ENCODE measurements around the gene DEFB131B.
"Not testable (repeated sequence)": the region's sequence is repeated elsewhere in the genome, so short reads cannot be mapped to it uniquely, and the experiment has no call there.

DEFB131B gene

DNA sequence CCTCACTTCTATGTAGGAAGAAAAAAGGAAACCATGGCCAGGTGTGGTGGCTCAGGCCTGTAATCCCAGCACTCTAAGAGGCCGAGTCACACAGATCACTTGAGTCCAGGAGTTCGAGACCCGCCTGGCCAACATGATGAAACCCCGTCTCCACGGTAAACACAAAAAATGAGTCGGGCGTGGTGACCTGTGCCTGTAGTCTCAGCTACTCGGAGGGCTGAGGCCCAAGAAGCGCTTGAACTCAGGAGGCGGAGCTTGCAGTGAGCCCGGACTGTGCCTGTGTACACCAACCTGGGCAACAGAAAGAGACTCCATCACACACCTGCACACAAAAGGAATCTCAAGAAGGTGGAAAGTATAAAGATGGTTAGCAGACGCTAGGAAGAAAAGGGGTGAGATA, 17.7 kb downstream of the DEFB131B start:
- H3K9ac ChIP-seq = no peak overlapping the region
- H3K36me3 ChIP-seq (ENCODE audit: control insufficient read depth, insufficient read depth, low read length) = no peaks in the 10 kb centered on the region
- H3K79me2 ChIP-seq = no peaks in the 10 kb centered on the region
- no peak overlapping the region for H3K27ac ChIP-seq
- no peaks in the 10 kb centered on the region for H3K27me3 ChIP-seq (ENCODE audit: control insufficient read depth, insufficient read depth, low read length)
- no peaks in the 10 kb centered on the region for H3K4me1 ChIP-seq
- no peaks in the 10 kb centered on the region for H3K9me3 ChIP-seq (ENCODE audit: control insufficient read depth, low read length)
- no peak overlapping the region for H3K4me2 ChIP-seq (ENCODE audit: low read length)
- H3K4me3 ChIP-seq (ENCODE audit: low read depth, low read length) = no peak overlapping the region
- TF ChIP-seq, protein P1, sequence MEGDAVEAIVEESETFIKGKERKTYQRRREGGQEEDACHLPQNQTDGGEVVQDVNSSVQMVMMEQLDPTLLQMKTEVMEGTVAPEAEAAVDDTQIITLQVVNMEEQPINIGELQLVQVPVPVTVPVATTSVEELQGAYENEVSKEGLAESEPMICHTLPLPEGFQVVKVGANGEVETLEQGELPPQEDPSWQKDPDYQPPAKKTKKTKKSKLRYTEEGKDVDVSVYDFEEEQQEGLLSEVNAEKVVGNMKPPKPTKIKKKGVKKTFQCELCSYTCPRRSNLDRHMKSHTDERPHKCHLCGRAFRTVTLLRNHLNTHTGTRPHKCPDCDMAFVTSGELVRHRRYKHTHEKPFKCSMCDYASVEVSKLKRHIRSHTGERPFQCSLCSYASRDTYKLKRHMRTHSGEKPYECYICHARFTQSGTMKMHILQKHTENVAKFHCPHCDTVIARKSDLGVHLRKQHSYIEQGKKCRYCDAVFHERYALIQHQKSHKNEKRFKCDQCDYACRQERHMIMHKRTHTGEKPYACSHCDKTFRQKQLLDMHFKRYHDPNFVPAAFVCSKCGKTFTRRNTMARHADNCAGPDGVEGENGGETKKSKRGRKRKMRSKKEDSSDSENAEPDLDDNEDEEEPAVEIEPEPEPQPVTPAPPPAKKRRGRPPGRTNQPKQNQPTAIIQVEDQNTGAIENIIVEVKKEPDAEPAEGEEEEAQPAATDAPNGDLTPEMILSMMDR (IDR thresholded peaks at IDR 0.05) = no peak
- H2AFZ ChIP-seq = no peak overlapping the region

DNA sequence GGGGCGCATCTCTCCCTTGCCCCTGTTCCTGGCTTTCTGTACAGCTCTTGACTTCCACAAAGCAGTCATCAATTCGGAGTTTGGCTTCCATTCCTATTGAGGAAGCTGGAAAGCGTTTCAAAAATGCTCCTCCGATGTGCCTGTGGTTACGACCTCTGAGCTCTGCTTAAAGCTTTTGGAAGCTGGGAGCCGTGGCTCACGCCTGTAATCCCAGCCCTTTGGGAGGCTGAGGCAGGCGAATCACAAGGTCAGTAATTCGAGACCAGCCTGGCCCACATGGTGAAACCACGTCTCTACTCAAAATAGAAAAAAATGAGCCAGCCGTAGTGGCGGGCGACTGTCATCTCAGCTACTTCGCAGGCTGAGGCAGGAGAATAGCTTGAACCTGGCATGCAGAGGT, 22.9 kb downstream of the DEFB131B start:
- not testable (repeated sequence) for H3K4me1 ChIP-seq; H3K9ac ChIP-seq; H3K4me3 ChIP-seq (ENCODE audit: low read depth, low read length); H3K4me2 ChIP-seq (ENCODE audit: low read length); H3K36me3 ChIP-seq (ENCODE audit: control insufficient read depth, insufficient read depth, low read length); H2AFZ ChIP-seq; H3K79me2 ChIP-seq; H3K27ac ChIP-seq; H3K27me3 ChIP-seq (ENCODE audit: control insufficient read depth, insufficient read depth, low read length); H3K9me3 ChIP-seq (ENCODE audit: control insufficient read depth, low read length)

DNA sequence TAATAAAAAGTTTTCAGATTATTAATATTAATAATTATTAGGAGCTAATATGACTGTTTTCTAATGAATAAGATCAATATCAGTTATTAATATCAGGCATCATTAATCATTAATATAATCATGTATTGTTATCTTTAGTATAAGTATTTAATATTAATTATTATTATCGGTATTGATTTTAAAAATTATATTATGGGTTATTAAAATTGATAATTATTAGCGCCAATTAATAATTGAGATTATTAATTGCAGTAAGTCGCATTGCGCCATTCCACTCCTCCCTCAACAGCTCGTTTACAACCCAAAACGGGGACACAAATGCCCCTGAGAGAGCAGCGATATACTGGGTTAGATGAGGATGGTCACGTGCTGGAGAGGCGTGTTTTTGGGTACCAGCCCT, 30.0 kb downstream of the DEFB131B start:
- Histone ChIP-seq H3K4me3 (ENCODE audit: low read depth, low read length) (no peak overlapping the region), H3K79me2 (no peaks in the 10 kb centered on the region), H3K4me2 (ENCODE audit: low read length) (no peak overlapping the region), H3K9me3 (ENCODE audit: control insufficient read depth, low read length) (no peaks in the 10 kb centered on the region), H3K36me3 (ENCODE audit: control insufficient read depth, insufficient read depth, low read length) (no peaks in the 10 kb centered on the region), H3K4me1 (no peaks in the 10 kb centered on the region), H3K9ac (no peak overlapping the region), H3K27me3 (ENCODE audit: control insufficient read depth, insufficient read depth, low read length) (no peaks in the 10 kb centered on the region), H2AFZ (no peak overlapping the region), H3K27ac (no peak overlapping the region)
- TF ChIP-seq, protein P1 (IDR thresholded peaks at IDR 0.05) = no peak

DNA sequence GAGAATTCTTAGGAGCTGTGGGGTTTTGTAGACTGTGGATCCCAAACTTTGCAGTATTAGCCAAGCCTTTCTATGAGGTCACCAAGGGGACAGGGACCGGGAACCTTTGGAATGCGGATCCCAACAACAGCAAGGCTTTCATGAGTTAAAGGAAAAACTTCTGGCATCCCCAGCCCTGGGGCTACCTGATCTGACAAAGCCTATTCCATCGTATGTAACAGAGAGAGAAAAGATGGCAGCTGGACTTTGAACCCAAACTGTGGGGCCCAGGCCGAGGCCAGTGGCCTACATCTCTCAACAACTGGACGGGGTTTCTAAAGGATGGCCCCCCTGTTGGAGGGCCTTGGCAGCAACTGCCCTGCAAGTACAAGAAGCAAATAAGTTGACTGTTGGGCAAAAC, 32.5 kb downstream of the DEFB131B start:
- H3K9me3 ChIP-seq (ENCODE audit: control insufficient read depth, low read length); H3K27ac ChIP-seq; H3K27me3 ChIP-seq (ENCODE audit: control insufficient read depth, insufficient read depth, low read length); H3K79me2 ChIP-seq; H3K4me1 ChIP-seq; H3K36me3 ChIP-seq (ENCODE audit: control insufficient read depth, insufficient read depth, low read length); H3K4me3 ChIP-seq (ENCODE audit: low read depth, low read length); H3K9ac ChIP-seq; H2AFZ ChIP-seq; H3K4me2 ChIP-seq (ENCODE audit: low read length): not testable (repeated sequence)

DNA sequence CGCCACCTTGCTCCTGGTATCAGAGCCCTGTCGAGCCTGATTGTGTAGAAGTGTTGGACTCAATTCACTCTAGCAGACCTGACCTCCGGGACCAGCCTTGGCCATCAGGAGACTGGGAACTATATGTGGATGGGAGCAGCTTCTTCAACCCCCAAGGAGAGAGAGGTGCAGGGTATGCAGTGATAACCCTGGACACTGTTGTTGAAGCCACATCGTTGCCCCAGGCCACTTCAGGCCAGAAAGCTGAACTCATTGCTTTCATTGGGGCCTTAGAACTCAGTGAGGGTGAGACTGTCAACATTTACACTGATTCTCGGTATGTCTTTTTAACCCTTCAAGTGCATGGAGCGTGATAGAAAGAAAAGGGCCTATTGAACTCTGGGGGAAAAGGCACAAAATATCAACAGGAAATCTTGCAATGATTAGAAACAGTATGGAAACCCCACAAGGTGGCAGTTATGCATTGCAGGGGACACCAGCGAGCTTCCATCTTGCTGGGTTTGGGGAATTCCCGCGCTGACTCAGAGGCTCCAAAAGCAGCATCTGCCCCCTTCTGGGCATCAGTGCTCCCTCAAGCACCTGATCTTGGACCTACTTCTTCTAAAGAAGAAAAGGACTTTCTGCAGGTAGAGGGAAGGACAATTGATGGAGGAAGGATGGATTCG, 33.2 kb downstream of the DEFB131B start:
- H3K4me3 ChIP-seq (ENCODE audit: low read depth, low read length); H3K4me1 ChIP-seq; H3K36me3 ChIP-seq (ENCODE audit: control insufficient read depth, insufficient read depth, low read length); H3K9me3 ChIP-seq (ENCODE audit: control insufficient read depth, low read length); H3K4me2 ChIP-seq (ENCODE audit: low read length); H3K9ac ChIP-seq; H3K27me3 ChIP-seq (ENCODE audit: control insufficient read depth, insufficient read depth, low read length); H2AFZ ChIP-seq; H3K79me2 ChIP-seq; H3K27ac ChIP-seq: not testable (repeated sequence)
- TF ChIP-seq, protein P1 (IDR thresholded peaks at IDR 0.05) = peak; percentile 20

DNA sequence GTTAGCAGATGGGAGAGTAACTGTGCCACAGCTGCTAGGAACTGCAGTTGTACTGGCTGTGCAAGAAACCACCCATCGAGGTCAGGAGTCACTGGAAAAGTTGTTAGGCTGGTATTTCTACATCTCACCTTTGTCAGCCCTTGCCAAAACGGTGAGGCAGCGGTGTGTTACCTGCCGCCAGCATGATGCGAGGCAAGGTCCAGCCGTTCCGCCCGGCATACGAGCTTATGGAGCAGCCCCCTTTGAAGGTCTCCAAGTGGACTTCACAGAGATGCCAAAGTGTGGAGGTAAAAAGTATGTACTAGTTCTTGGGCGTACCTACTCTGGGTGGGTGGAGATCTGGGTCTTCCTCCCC, 33.7 kb downstream of the DEFB131B start:
- not testable (repeated sequence) for H3K27ac ChIP-seq; H3K9me3 ChIP-seq (ENCODE audit: control insufficient read depth, low read length); H3K4me2 ChIP-seq (ENCODE audit: low read length); H3K79me2 ChIP-seq; H3K9ac ChIP-seq; H3K36me3 ChIP-seq (ENCODE audit: control insufficient read depth, insufficient read depth, low read length); H3K4me3 ChIP-seq (ENCODE audit: low read depth, low read length); H2AFZ ChIP-seq; H3K27me3 ChIP-seq (ENCODE audit: control insufficient read depth, insufficient read depth, low read length); H3K4me1 ChIP-seq
